ENCODE measurements around the gene NR1I2.

GRCh38 chr3:119796368-119796767 is 14.5 kb downstream of the NR1I2 start:
- TF ChIP-seq POLR2A (IDR thresholded peaks at IDR 0.05; ENCODE audit: borderline replicate concordance, extremely low read depth, insufficient read depth, insufficient read length) (no peak), CTCF (IDR thresholded peaks at IDR 0.05 in 2 of 3, conservative IDR thresholded peaks at IDR 0.05 in 1 of 3; ENCODE audit: borderline replicate concordance in 1 of 3, insufficient read depth in 1 of 3, low read depth in 2 of 3, low read length in 2 of 3) (no peak), ATF3 (IDR thresholded peaks at IDR 0.05) (no peak), EZH2 (IDR thresholded peaks at IDR 0.05) (no peak), EGR1 (IDR thresholded peaks at IDR 0.05; ENCODE audit: low read depth) (no peak), JUND (IDR thresholded peaks at IDR 0.05) (no peak), EZH2phosphoT487 (IDR thresholded peaks at IDR 0.05; ENCODE audit: borderline replicate concordance) (no peak), RAD21 (IDR thresholded peaks at IDR 0.05; ENCODE audit: low read depth) (no peak), CEBPB (IDR thresholded peaks at IDR 0.05; ENCODE audit: low read depth) (no peak), SIN3A (IDR thresholded peaks at IDR 0.05; ENCODE audit: low read depth) (no peak), ZNF274 (IDR thresholded peaks at IDR 0.05; ENCODE audit: low read depth, low read length) (no peak), ZFX (IDR thresholded peaks at IDR 0.05) (no peak), ZBTB33 (IDR thresholded peaks at IDR 0.05; ENCODE audit: extremely low read depth, insufficient replicate concordance, low read length) (no peak)

Measured in HCT116 (cell line).